GM21390 (cell line): ENCODE measurements around the gene KCTD11.

Experiments
- ATAC-seq: cut with Tn5 transposase; IDR thresholded peaks from one replicate; pipeline ENCODE4 v1.9.1; 2021; ENCODE audit not compliant: unreplicated experiment

Gene KCTD11

DNA sequence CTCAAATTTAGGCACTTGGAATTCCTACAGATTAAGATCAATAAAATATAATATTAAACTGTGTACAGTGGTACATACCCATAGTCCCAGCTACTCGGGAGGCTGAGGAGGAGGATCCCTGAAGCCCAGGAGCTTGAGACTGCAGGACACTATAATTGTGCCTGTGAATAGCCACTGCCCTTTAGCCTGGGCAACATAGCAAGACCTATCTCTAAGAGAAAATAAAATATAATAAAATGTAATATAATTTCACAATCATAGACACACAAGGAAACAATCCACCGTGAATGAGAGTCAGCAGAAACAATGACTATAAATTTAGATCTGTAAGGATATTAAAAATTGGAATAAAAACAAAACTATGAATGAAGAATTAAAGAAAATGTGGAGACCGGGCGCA lies 18.9 kb downstream of the KCTD11 start:
- no peak for ATAC-seq

DNA sequence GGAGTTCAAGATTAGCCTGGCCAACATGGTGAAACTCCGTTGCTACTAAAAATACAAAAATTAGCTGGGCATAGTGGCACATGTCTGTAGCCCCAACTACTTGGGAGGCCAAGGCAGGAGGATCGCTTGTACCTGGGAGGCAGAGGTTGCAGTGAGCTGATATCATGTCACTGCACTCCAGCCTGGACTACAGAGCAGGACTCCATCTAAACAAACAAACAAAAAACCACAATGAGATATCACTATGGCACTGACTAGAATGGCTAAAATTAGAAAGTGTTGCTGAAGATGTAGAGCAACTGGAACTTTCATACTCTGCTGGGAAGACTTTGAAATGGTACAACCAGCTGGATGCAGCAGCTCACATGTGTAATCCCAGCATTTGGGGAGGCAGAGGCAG lies 22.4 kb downstream of the KCTD11 start:
- ATAC-seq = no peak

- ATAC-seq = no peak
These were observed 27.2 kb downstream of the KCTD11 start for GRCh38 chr17:7379134-7379533.

GRCh38 chr17:7380321-7380720 lies 28.4 kb downstream of the KCTD11 start:
- no peak for ATAC-seq

DNA sequence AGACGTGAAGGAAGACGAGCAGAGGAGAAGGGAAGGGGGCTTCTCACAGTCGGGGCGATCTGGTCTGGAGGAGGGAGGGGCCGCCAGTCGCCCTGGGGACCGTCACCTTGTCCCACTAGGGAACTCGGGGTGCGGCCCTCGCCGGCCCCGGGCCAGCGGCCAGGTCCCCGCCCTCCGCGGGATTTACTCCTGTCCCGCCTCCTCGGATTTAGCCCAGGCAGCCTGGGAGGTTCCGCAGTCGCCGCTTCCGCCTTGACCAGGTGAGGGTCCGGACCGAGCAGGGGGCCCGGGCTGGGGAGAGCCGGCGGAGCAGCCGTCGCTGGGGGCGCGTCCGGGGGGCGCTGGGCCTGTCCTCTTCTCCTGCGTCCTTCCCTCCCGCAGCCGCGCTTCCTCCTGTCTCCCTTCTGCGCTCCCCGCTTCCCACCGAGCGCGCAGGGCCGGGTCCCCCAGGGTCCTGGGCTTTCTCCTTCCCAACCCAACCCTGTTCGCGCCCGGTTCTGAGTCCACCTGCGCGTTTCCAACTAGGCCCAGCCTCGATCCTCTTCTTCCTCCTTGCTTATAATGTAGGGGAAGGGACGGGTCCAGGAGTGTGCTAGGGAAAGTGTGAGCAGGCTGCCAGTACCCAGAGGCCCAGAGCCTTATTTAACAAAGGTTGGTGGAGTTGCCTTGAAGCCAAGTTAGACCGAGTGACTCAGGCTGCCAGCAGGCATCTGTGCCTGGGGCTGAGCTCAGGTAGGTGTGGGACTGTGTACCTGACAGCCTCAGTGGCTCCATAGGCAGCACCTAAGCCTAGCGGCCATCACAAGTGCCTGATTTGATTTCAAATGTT lies 29.1 kb downstream of the KCTD11 start, which contains the start of gene TNK1:
TSS of gene TNK1 (plus strand) at position 235 of the 829 bp plus-strand sequence. CDS start 1,838 bp downstream, outside the sequence.
- no peak for ATAC-seq

DNA sequence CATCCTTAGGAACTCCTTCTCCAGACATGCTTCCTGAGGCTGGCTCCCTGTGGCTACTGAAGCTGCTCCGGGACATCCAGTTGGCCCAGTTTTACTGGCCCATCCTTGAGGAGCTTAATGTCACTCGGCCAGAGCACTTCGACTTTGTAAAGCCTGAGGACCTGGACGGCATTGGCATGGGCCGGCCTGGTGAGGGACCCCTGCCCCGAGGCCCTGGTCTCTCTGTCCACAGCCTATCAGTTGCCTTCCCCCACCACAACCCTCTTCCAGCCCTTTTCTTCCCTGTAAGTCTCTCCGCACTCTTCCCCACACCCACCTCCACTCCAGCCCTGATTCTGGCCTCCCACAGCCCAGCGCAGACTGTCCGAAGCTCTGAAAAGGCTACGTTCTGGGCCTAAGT lies 30.9 kb downstream of the KCTD11 start:
- no peak for ATAC-seq

- ATAC-seq = no peak
These were observed 31.4 kb downstream of the KCTD11 start for GRCh38 chr17:7383371-7383741.

GRCh38 chr17:7383742-7384488 lies 32.0 kb downstream of the KCTD11 start:
- peak; percentile 64 for ATAC-seq

GRCh38 chr17:7384489-7385081 lies 32.6 kb downstream of the KCTD11 start:
- ATAC-seq = no peak

GRCh38 chr17:7388856-7389255 lies 36.9 kb downstream of the KCTD11 start:
- ATAC-seq = no peak

DNA sequence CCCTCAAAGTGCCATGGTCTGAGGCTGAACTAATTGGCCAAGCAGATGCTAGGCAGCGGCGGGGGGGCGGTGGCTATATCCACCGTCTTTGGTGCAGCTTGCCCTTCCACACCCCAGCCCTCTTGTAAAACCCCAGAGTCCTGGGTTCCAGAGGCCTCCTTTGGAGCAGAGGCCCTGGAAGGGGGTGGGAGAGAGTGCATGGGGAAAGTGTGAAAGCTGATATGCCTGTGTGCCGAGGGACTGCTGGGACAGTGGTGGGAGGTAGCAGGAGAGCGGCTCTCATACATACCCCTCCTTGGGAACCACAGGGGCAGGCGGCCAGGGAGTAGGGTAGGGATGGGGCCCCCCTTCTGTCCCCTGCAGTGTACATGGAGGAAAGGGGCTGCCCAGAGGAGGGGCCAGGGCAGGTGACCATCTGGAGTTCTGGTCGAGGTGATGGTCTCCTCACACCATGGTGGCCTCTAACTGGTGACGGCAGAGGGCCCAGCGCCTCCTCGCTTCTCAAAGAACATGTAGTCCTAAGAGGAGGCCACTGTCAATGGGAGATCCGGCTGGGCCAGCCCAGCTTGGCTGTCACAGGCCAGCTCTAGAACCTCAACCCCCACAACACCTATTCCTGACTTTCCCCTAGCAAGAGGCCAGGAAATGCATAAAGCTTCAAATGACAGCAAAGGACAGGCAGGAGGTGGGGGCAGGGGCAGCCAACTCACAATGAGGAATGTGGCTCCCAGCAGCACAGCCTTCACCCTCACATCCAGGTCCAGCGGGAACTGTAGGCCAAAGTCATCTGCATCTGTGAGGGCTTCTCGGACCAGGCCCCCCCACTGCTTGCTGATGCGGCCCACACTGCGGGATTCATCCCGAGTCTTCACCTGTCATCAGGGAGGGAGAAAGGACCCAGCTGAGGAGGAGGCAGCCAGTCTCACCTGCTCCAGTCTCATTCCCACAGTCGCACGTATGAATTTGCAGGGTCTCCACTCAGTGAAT lies 38.3 kb downstream of the KCTD11 start:
- no peak for ATAC-seq

GRCh38 chr17:7391307-7391706 lies 39.3 kb downstream of the KCTD11 start:
- no peak for ATAC-seq

GRCh38 chr17:7392696-7393612 lies 41.0 kb downstream of the KCTD11 start:
- ATAC-seq = no peak

- ATAC-seq = peak; percentile 32
These were observed 41.9 kb downstream of the KCTD11 start for GRCh38 chr17:7393613-7394451.

- ATAC-seq = peak; percentile 83
These were observed 42.7 kb downstream of the KCTD11 start, which contains the start of gene PLSCR3 for GRCh38 chr17:7394452-7395191. Gene PLSCR3, minus strand, starts transcription at chr17:7394525. Its CDS starts 415 bp downstream, at chr17:7394110.

- no peak for ATAC-seq
These were observed 44.2 kb downstream of the KCTD11 start for GRCh38 chr17:7396147-7396546.

DNA sequence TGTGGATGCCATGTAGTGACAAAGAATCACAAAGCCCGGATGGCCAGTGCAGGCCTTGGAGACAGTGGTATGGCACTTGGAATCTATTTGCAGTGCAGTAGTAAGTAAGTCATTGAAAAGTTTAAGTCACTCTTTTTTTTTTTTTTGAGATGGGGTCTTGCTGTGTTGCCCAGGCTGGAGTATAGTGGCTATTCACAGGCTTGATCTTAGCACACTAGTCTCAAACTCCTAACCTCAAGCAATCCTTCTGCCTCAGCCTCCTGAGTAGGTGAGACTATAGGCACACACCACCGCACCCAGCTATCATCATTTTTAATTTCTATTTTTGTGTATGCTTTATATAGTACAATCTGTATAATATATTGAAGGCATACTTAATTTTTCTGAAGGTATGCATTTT lies 46.6 kb downstream of the KCTD11 start:
- ATAC-seq = no peak
